Panc1 (cell line): ENCODE data around the gene CAMK4. TPM values are rescaled to one million over a fixed set of nuclear protein-coding genes. Genes with fewer than 3 reads are reported as not detected.

Source experiments
- ATAC-seq: fragments of 200-7000 bp; cut with Tn5 transposase; 2 replicates; pipeline ENCODE4 v1.9.1; 2020; ENCODE audit warnings: mild to moderate bottlenecking, moderate library complexity
- BruUV-seq: library from RNA; stranded (reverse); fragments of 400-500 nt; replicated peaks from 2 replicates; lab custom pipeline; 2021; lab: Mats Ljungman, UMichigan
- CTCF ChIA-PET: fragments of 300-600 bp; sonication (Branson Sonifier 250); formaldehyde crosslinking; loops from one replicate; lab custom pipeline; 2022; ENCODE audit warnings: antibody characterized with exemption; lab: Charles Lee
- POLR2A ChIA-PET: fragments of 300-600 bp; sonication (Branson Sonifier 250); formaldehyde crosslinking; loops from one replicate; lab custom pipeline; 2022; ENCODE audit warnings: antibody characterized with exemption; lab: Charles Lee
- DNase-seq: peaks from one replicate; pipeline ENCODE4 v3.0.0-alpha.2; 2010; ENCODE audit warnings: low read depth, low spot score
- H3K27ac ChIP-seq: 2 replicates; pipeline ENCODE4 v1.5.1; 2011; ENCODE audit warnings: mild to moderate bottlenecking, low read length, inconsistent platforms
- H3K27me3 ChIP-seq: fragments of 200-500 bp; sonication (Bioruptor generic); 2 replicates; pipeline ENCODE4 v1.6.0; 2014; ENCODE audit warnings: low read length, inconsistent platforms; ENCODE audit not compliant: control insufficient read depth, insufficient read depth
- H3K36me3 ChIP-seq: fragments of 200-500 bp; sonication (Bioruptor generic); 2 replicates; pipeline ENCODE4 v1.5.1; 2014; ENCODE audit warnings: inconsistent platforms, mild to moderate bottlenecking, low read length, moderate library complexity; ENCODE audit not compliant: control insufficient read depth, insufficient read depth
- H3K4me1 ChIP-seq: 2 replicates; pipeline ENCODE4 v1.5.1; 2011; ENCODE audit warnings: inconsistent platforms, mild to moderate bottlenecking, low read length, moderate library complexity; ENCODE audit not compliant: control insufficient read depth, insufficient read depth
- H3K4me3 ChIP-seq, 2 experiments: 2 replicates each; pipeline ENCODE4 v1.5.1; 2011 to 2012; ENCODE audit warnings: low read depth in 2 of 2, low read length in 2 of 2, mild to moderate bottlenecking in 2 of 2, inconsistent platforms in 1 of 2, moderate library complexity in 1 of 2
- H3K9me3 ChIP-seq: fragments of 200-500 bp; sonication (Bioruptor generic); 2 replicates; pipeline ENCODE4 v1.5.1; 2014; ENCODE audit warnings: low read depth, mild to moderate bottlenecking, inconsistent platforms, low read length, moderate library complexity; ENCODE audit not compliant: control insufficient read depth, insufficient read depth
- POLR2AphosphoS5 ChIP-seq: IDR thresholded peaks from 2 replicates; pipeline ENCODE4 v1.6.1; 2012; ENCODE audit warnings: mild to moderate bottlenecking, low read depth, low read length, moderate library complexity
- SIN3A ChIP-seq: IDR thresholded peaks from 2 replicates; pipeline ENCODE4 v1.6.1; 2012; ENCODE audit warnings: low read depth, mild to moderate bottlenecking, low read length, moderate library complexity, borderline replicate concordance; ENCODE audit not compliant: insufficient read depth
- TCF7L2 ChIP-seq: IDR thresholded peaks from 2 replicates; pipeline ENCODE4 v1.6.1; 2011; ENCODE audit warnings: mild to moderate bottlenecking, low read depth, low read length, inconsistent platforms
- in situ Hi-C: cut with HindIII; loops from 2 replicates; pipeline ENCODE4 v1.10.0; 2016; ENCODE audit warnings: low sequenced_read_pairs, low pct_unique_long_range_greater_than_20kb
- intact Hi-C: fragments of 100-400 bp; cut with micrococcal nuclease; formaldehyde crosslinking; loops from one replicate; pipeline ENCODE4 v1.10.0; 2022; ENCODE audit not compliant: unreplicated experiment
- total RNA-seq: library from RNA; stranded (reverse); gene quantifications from one replicate; pipeline ENCODE4 v1.2.1, GENCODE V29; 2021; ENCODE audit not compliant: unreplicated experiment
- TF ChIP-seq, protein P1 (sequence below), 2 experiments: IDR thresholded peaks; 2 replicates each; pipeline ENCODE4 v1.6.1; 2011 to 2012; ENCODE audit warnings: low read depth in 2 of 2, control low read depth in 1 of 2, low read length in 1 of 2, mild to moderate bottlenecking in 1 of 2, moderate library complexity in 1 of 2; ENCODE audit not compliant: insufficient read depth in 1 of 2
- TF ChIP-seq, protein P2 (sequence below): fragments of 450-650 bp; IDR thresholded peaks from 2 replicates; pipeline ENCODE4 v1.5.1; 2017; ENCODE audit warnings: mild to moderate bottlenecking

Gene CAMK4
- total RNA-seq, 1 experiment from 2014 or later: 0.39 TPM

DNA sequence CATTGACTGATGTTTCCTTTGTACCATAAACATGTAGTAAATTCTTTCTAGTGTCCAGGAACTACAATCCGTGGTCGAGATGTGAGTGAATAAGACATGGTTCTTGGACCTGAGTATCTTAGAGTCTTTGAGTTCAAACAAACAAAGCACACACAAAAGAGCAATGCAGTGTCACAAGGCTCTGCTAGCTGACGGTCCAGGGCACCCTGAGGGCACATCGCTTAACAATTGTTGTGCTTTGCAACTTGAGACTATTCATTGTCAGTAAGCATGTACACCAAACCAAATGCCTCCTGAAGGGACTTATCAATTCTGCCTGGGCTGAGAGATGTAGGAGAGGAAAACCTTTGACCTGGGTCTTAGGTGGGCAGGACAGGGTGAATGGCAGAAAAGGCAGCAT lies 84.8 kb downstream of the CAMK4 start:
- CTCF ChIA-PET: no interaction called here

DNA sequence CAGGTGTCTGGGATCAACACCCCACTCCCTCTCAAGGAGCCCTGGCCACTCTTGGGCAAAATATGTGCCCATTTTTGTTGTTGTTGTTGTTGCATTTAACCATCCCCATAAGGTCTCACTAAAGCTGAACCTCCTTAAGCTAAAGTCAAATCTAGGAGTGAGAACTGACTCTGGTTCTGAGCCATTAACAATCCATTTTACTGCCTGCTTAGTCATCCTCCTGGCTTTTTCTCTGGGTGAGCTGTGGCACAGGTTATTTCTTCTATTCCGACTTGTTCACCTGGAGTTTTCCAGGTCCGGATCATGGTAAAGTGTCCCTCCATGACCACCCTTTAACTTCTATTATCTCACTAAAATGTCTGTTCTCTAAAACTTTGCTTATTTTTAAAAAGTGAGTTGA lies 85.2 kb downstream of the CAMK4 start:
- BruUV-seq: no TSS peak
- TF ChIP-seq, protein P1, sequence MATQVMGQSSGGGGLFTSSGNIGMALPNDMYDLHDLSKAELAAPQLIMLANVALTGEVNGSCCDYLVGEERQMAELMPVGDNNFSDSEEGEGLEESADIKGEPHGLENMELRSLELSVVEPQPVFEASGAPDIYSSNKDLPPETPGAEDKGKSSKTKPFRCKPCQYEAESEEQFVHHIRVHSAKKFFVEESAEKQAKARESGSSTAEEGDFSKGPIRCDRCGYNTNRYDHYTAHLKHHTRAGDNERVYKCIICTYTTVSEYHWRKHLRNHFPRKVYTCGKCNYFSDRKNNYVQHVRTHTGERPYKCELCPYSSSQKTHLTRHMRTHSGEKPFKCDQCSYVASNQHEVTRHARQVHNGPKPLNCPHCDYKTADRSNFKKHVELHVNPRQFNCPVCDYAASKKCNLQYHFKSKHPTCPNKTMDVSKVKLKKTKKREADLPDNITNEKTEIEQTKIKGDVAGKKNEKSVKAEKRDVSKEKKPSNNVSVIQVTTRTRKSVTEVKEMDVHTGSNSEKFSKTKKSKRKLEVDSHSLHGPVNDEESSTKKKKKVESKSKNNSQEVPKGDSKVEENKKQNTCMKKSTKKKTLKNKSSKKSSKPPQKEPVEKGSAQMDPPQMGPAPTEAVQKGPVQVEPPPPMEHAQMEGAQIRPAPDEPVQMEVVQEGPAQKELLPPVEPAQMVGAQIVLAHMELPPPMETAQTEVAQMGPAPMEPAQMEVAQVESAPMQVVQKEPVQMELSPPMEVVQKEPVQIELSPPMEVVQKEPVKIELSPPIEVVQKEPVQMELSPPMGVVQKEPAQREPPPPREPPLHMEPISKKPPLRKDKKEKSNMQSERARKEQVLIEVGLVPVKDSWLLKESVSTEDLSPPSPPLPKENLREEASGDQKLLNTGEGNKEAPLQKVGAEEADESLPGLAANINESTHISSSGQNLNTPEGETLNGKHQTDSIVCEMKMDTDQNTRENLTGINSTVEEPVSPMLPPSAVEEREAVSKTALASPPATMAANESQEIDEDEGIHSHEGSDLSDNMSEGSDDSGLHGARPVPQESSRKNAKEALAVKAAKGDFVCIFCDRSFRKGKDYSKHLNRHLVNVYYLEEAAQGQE (IDR thresholded peaks at IDR 0.05; ENCODE audit: insufficient read depth in 1 of 2, low read depth in 2 of 2, low read length in 1 of 2): no peak
- TF ChIP-seq POLR2AphosphoS5 (no peak), TCF7L2 (no peak), SIN3A (no peak)
- TF ChIP-seq, protein P2, sequence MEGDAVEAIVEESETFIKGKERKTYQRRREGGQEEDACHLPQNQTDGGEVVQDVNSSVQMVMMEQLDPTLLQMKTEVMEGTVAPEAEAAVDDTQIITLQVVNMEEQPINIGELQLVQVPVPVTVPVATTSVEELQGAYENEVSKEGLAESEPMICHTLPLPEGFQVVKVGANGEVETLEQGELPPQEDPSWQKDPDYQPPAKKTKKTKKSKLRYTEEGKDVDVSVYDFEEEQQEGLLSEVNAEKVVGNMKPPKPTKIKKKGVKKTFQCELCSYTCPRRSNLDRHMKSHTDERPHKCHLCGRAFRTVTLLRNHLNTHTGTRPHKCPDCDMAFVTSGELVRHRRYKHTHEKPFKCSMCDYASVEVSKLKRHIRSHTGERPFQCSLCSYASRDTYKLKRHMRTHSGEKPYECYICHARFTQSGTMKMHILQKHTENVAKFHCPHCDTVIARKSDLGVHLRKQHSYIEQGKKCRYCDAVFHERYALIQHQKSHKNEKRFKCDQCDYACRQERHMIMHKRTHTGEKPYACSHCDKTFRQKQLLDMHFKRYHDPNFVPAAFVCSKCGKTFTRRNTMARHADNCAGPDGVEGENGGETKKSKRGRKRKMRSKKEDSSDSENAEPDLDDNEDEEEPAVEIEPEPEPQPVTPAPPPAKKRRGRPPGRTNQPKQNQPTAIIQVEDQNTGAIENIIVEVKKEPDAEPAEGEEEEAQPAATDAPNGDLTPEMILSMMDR: no peak
- intact Hi-C loops: no loop called here
- Histone ChIP-seq H3K27me3 (no peaks in the 10 kb centered on the region), H3K27ac (no peak overlapping the region), H3K36me3 (no peaks in the 10 kb centered on the region), H3K9me3 (no peaks in the 10 kb centered on the region), H3K4me3 (no peak overlapping the region), H3K4me1 (no peaks in the 10 kb centered on the region)
- in situ Hi-C loops: no loop called here
- ATAC-seq (no peak), DNase-seq (no peak)
- CTCF ChIA-PET: no interaction called here
- POLR2A ChIA-PET: no interaction called here

More for the DNA sequence above, 84.8 kb downstream of the CAMK4 start:
- no TSS peak for BruUV-seq
- Histone ChIP-seq H3K9me3 (no peaks in the 10 kb centered on the region), H3K27ac (no peak overlapping the region), H3K4me1 (no peaks in the 10 kb centered on the region), H3K4me3 (no peak overlapping the region), H3K27me3 (no peaks in the 10 kb centered on the region), H3K36me3 (no peaks in the 10 kb centered on the region)
- intact Hi-C loops: no loop called here
- in situ Hi-C loops: no loop called here
- ATAC-seq (no peak), DNase-seq (no peak)
- POLR2A ChIA-PET: no interaction called here
- TF ChIP-seq, protein P1 (IDR thresholded peaks at IDR 0.05; ENCODE audit: insufficient read depth in 1 of 2, low read depth in 2 of 2, low read length in 1 of 2): no peak
- no peak for TF ChIP-seq SIN3A
- TF ChIP-seq TCF7L2: no peak
- no peak for TF ChIP-seq POLR2AphosphoS5
- TF ChIP-seq, protein P2: no peak
